K562 (cell line): ENCODE measurements around the gene SLC34A1. TPM values are rescaled to one million over a fixed set of nuclear protein-coding genes. Genes with fewer than 3 reads are reported as not detected.
A peak's percentile ranks its signal among the peaks of the same experiment; 100 is the strongest.

Source experiments
- ATAC-seq: fragments of 200-7000 bp; cut with Tn5 transposase; 3 replicates; pipeline ENCODE4 v1.9.1; 2020; ENCODE audit warnings: moderate library complexity
- BruUV-seq: library from RNA; stranded (reverse); fragments of 400-500 nt; replicated peaks from 2 replicates; lab custom pipeline; 2021; lab: Mats Ljungman, UMichigan
- CTCF ChIA-PET: fragments of 300-600 bp; formaldehyde crosslinking; extraction: SDS; loops from one replicate; lab custom pipeline; 2021; ENCODE audit warnings: low intra/inter-chr PET ratio; lab: Yijun Ruan, JAX
- POLR2A ChIA-PET: fragments of 300-600, 350-650 bp; sonication (Branson Sonifier 250); formaldehyde crosslinking; extraction: SDS; loops from one replicate; lab custom pipeline; 2021; ENCODE audit warnings: antibody characterized with exemption, inconsistent platforms; lab: Yijun Ruan, JAX
- DNase-seq, 4 experiments: peaks; one replicate each; pipeline versions ENCODE4 v3.0.0 to v3.0.0-alpha.2; 2011 to 2018; ENCODE audit warnings: low spot score in 3 of 4, mixed read lengths in 3 of 4; ENCODE audit errors: extremely low read depth in 1 of 4
- FAIRE-seq: peaks from 2 replicates; lab custom pipeline; 2011; peaks lifted over from hg19 to GRCh38; lab: Jason Lieb, UNC
- H2AFZ ChIP-seq: 2 replicates; pipeline ENCODE4 v1.6.0; 2011; ENCODE audit warnings: low read depth, low read length, control low read depth, inconsistent platforms
- H3K27ac ChIP-seq: fragments of 200-600 bp; 3 replicates; pipeline ENCODE4 v1.8.0; 2011; ENCODE audit warnings: low read depth, mild to moderate bottlenecking, control low read depth, inconsistent platforms, low read length, moderate library complexity, mixed read lengths; ENCODE audit errors: extremely low read depth
- H3K27me3 ChIP-seq, 2 experiments: fragments of 300-600 bp in 1 of 2; 2 replicates in 1 of 2; 3 replicates in 1 of 2; pipeline versions ENCODE4 v1.6.0 to v1.8.0; 2011; ENCODE audit warnings: inconsistent platforms in 2 of 2, low read length in 2 of 2, mild to moderate bottlenecking in 1 of 2, mixed read lengths in 1 of 2, moderate library complexity in 1 of 2; ENCODE audit not compliant: control insufficient read depth in 2 of 2, insufficient read depth in 2 of 2
- H3K36me3 ChIP-seq: fragments of 300-600 bp; 3 replicates; pipeline ENCODE4 v1.8.0; 2011; ENCODE audit warnings: mild to moderate bottlenecking, low read length, inconsistent platforms; ENCODE audit not compliant: control insufficient read depth, insufficient read depth
- H3K4me1 ChIP-seq, 2 experiments: fragments of 200-600 bp in 1 of 2; replicated peaks in 1 of 2; 2 replicates in 1 of 2; 3 replicates in 1 of 2; pipeline versions ENCODE4 v1.5.1 to v1.8.0; 2011; ENCODE audit warnings: inconsistent platforms in 2 of 2, low read length in 2 of 2, mild to moderate bottlenecking in 1 of 2, mixed read lengths in 1 of 2, moderate library complexity in 1 of 2; ENCODE audit not compliant: control insufficient read depth in 2 of 2, insufficient read depth in 2 of 2
- H3K4me2 ChIP-seq: 2 replicates; pipeline ENCODE4 v1.6.1; 2011; ENCODE audit warnings: low read length, control low read depth, inconsistent platforms, mixed read lengths; ENCODE audit not compliant: insufficient read depth
- H3K4me3 ChIP-seq: fragments of 200-600 bp; sonication (generic), shearing (Covaris generic); 2 replicates; pipeline ENCODE4 v1.5.1; 2016; ENCODE audit warnings: control low read depth, inconsistent platforms
- H3K79me2 ChIP-seq: fragments of 200-600 bp; 3 replicates; pipeline ENCODE4 v1.8.0; 2011; ENCODE audit warnings: low read length, inconsistent platforms; ENCODE audit not compliant: control insufficient read depth, insufficient read depth
- H3K9ac ChIP-seq, 2 experiments: 2 replicates each; pipeline versions ENCODE4 v1.6.0 to v1.6.1; 2011; ENCODE audit warnings: low read depth in 2 of 2, low read length in 2 of 2, control low read depth in 1 of 2, inconsistent platforms in 1 of 2, mild to moderate bottlenecking in 1 of 2, mixed read lengths in 1 of 2; ENCODE audit not compliant: insufficient read depth in 1 of 2
- H3K9me1 ChIP-seq: one replicate; pipeline ENCODE4 v1.6.0; 2011; ENCODE audit warnings: inconsistent platforms, mild to moderate bottlenecking, low read length, moderate library complexity; ENCODE audit not compliant: control insufficient read depth, insufficient read depth
- H3K9me3 ChIP-seq: replicated peaks from 2 replicates; pipeline ENCODE4 v1.5.1; 2011; ENCODE audit warnings: low read depth, low read length, inconsistent platforms; ENCODE audit not compliant: control insufficient read depth, insufficient read depth
- H4K20me1 ChIP-seq: replicated peaks from 2 replicates; pipeline ENCODE4 v1.6.1; 2011; ENCODE audit warnings: low read length, inconsistent platforms, mixed read lengths; ENCODE audit not compliant: control insufficient read depth, insufficient read depth
- CTBP1 ChIP-seq: fragments of 450-650 bp; IDR thresholded peaks from 2 replicates; pipeline ENCODE4 v1.6.1; 2016; ENCODE audit warnings: borderline replicate concordance
- ELK3 ChIP-seq: fragments of 450-650 bp; formaldehyde crosslinking; IDR thresholded peaks from 2 replicates; pipeline ENCODE4 v1.4.0; 2020; ENCODE audit warnings: mild to moderate bottlenecking
- FOSL1 ChIP-seq: fragments of 200-800 bp; sonication (Bioruptor generic); conservative IDR thresholded peaks from 2 replicates; pipeline ENCODE4 v1.6.1; 2016; ENCODE audit warnings: missing genetic modification characterization, missing compliant biosample characterization
- FOXA1 ChIP-seq: fragments of 450-650 bp; IDR thresholded peaks from 2 replicates; pipeline ENCODE4 v1.6.1; 2016; ENCODE audit warnings: mild to moderate bottlenecking, borderline replicate concordance
- NCOA4 ChIP-seq: fragments of 450-650 bp; IDR thresholded peaks from 2 replicates; pipeline ENCODE4 v1.6.1; 2018; ENCODE audit warnings: mild to moderate bottlenecking; ENCODE audit not compliant: partially characterized antibody
- NR2C1 ChIP-seq, 2 experiments: fragments of 450-650 bp; IDR thresholded peaks; 2 replicates each; pipeline ENCODE4 v1.6.1; 2017; ENCODE audit warnings: mild to moderate bottlenecking in 2 of 2, antibody characterized with exemption in 1 of 2, inconsistent platforms in 1 of 2, missing compliant biosample characterization in 1 of 2, missing genetic modification characterization in 1 of 2
- NR2C2 ChIP-seq, 2 experiments: fragments of 200-800 bp in 1 of 2; sonication (Bioruptor generic) in 1 of 2; sonication (generic) in 1 of 2; formaldehyde crosslinking in 1 of 2; IDR thresholded peaks; 2 replicates each; pipeline versions ENCODE4 v1.6.1 to v1.8.0; 2016 to 2022; ENCODE audit warnings: mild to moderate bottlenecking in 1 of 2, missing compliant biosample characterization in 1 of 2, missing genetic modification characterization in 1 of 2, missing genetic modification reagents in 1 of 2
- RFX1 ChIP-seq: fragments of 450-650 bp; IDR thresholded peaks from 2 replicates; pipeline ENCODE4 v1.6.1; 2016; ENCODE audit warnings: mild to moderate bottlenecking, moderate library complexity
- SMARCA5 ChIP-seq: fragments of 450-650 bp; IDR thresholded peaks from 2 replicates; pipeline ENCODE4 v1.6.1; 2016
- SP2 ChIP-seq: IDR thresholded peaks from 2 replicates; pipeline ENCODE4 v1.6.1; 2011; ENCODE audit warnings: mild to moderate bottlenecking, low read depth, low read length, moderate library complexity; ENCODE audit not compliant: poor library complexity, severe bottlenecking; ENCODE audit errors: extremely low read depth
- U2AF1 ChIP-seq: fragments of 200-400 bp; formaldehyde crosslinking; optimal IDR thresholded peaks from 2 replicates; pipeline ENCODE3; 2017; ENCODE audit warnings: mild to moderate bottlenecking, low read depth, low read length, moderate library complexity
- ZNF175 ChIP-seq: fragments of 200-800 bp; sonication (Bioruptor generic); IDR thresholded peaks from 2 replicates; pipeline ENCODE4 v1.6.1; 2016; ENCODE audit warnings: low read depth, mild to moderate bottlenecking, missing genetic modification characterization, missing compliant biosample characterization
- ZNF551 ChIP-seq: fragments of 250-450 bp; sonication (Bioruptor Pico); IDR thresholded peaks from 2 replicates; pipeline ENCODE4 v1.5.0; 2021; ENCODE audit warnings: mild to moderate bottlenecking, moderate library complexity
- ZNF609 ChIP-seq: sonication (generic); formaldehyde crosslinking; IDR thresholded peaks from 2 replicates; pipeline ENCODE4 v1.8.1; 2023; ENCODE audit warnings: missing genetic modification reagents, mild to moderate bottlenecking, borderline replicate concordance
- ZNF695 ChIP-seq: fragments of 450-650 bp; formaldehyde crosslinking; IDR thresholded peaks from 2 replicates; pipeline ENCODE4 v1.4.0; 2020; ENCODE audit warnings: mild to moderate bottlenecking, moderate library complexity
- WGBS: fragments of 100-300 bp; shearing (Covaris generic); methylation state at CpG from one replicate; pipeline ENCODE4 v1.1.6; 2016; ENCODE audit warnings: low coverage, mixed read lengths; ENCODE audit not compliant: insufficient coverage; ENCODE audit errors: missing lambda C conversion rate; 5-methylcytosine and 5-hydroxymethylcytosine counted together
- in situ Hi-C: fragments of 300-500 bp; cut with MboI; formaldehyde crosslinking; loops from 4 replicates; pipeline ENCODE4 v1.15.0; 2018; ENCODE audit warnings: inconsistent platforms, mixed read lengths
- intact Hi-C: fragments of 100-400 bp; cut with micrococcal nuclease; formaldehyde crosslinking; loops from 2 replicates; pipeline ENCODE4 v1.14.2; 2022
- polyA plus RNA-seq, 8 experiments: library from polyadenylated mRNA; depleted of rRNA in 4 of 8; stranded (reverse) in 5 of 8; unstranded in 3 of 8; fragments of >200 nt; fragmentation: Nextera tagmentation in 2 of 8; fragmentation: Illumina TruSeq in 1 of 8; extraction: Ambion mirVana in 2 of 8; extraction: Trizol in 1 of 8; gene quantifications; 2 replicates each; pipeline versions ENCODE4 v1.2.1 to v1.2.3, GENCODE V29; 2011 to 2014; ENCODE audit warnings: inconsistent platforms in 1 of 8, missing spikeins in 1 of 8
- total RNA-seq, 7 experiments: library from RNA; depleted of rRNA in 6 of 7; stranded (reverse); fragments of >200 nt in 6 of 7; fragmentation: Illumina TruSeq in 2 of 7; extraction: Trizol in 2 of 7; gene quantifications; 2 replicates each; pipeline versions ENCODE4 v1.2.1 to v1.2.3, GENCODE V29; 2011 to 2021; ENCODE audit warnings: low replicate concordance in 1 of 7

The SLC34A1 gene
- total and polyA plus RNA-seq, 9 of the 15 experiments (the other 6 are each of a cell fraction or from before 2014, with no cell fraction given), result not detected

- FAIRE-seq, result peak; percentile 77
- POLR2A ChIA-PET, result interaction anchor here (1.5 to 3.0 kb wide), 2 partner anchors 9 to 13 kb away, joined by 4 to 13 read pairs; partner anchors contain the start of gene LMAN2
- H4K20me1 ChIP-seq, result no peaks in the 10 kb centered on the region
- no peak for ATAC-seq
- intact Hi-C loops (loop anchor here (10.0 kb wide), 1 partner anchor 250 kb away; no protein-coding TSS in a partner anchor), in situ Hi-C loops (no loop called here)
- peak overlapping the region; percentile 7; the same call in 1 of the 2 replicates for H3K4me2 ChIP-seq
- no TSS peak for BruUV-seq
- no peaks in the 10 kb centered on the region for H3K9me1 ChIP-seq
- H3K79me2 ChIP-seq, result peaks cover 19% of the 10 kb centered on the region
- H3K4me1 ChIP-seq, result peaks cover 59 to 77% of the 10 kb centered on the region in 2 experiments
- peak overlapping the region in 1 of 2 experiments; percentile 49; a peak in 1 of 4 replicates for H3K9ac ChIP-seq
- CTCF ChIA-PET, result no interaction called here
- no peaks in the 10 kb centered on the region for H3K27me3 ChIP-seq
- H3K36me3 ChIP-seq, result peaks cover 13% of the 10 kb centered on the region; the same call in 2 of the 3 replicates
- DNase-seq, result no peak
- peak overlapping the region; percentile 73 for H2AFZ ChIP-seq
- H3K4me3 ChIP-seq, result no peak overlapping the region
- H3K27ac ChIP-seq, result peak overlapping the region; percentile 22; the same call in 1 of the 3 replicates
- WGBS, result 37% methylated on average over 9 of the region's 11 CpGs
- H3K9me3 ChIP-seq, result no peaks in the 10 kb centered on the region
- TF ChIP-seq FOXA1, result no peak
- TF ChIP-seq ZNF551 (CRISPR knock-in tag), result no peak
- no peak for TF ChIP-seq NR2C2 (CRISPR knock-in tag; IDR thresholded peaks at IDR 0.05)
- peak; percentile 47; the same call in 1 of the 2 replicates for TF ChIP-seq NR2C2 (tag; IDR thresholded peaks at IDR 0.05)
- no peak for TF ChIP-seq ZNF695 (CRISPR knock-in tag)
- 0 out of 2 replicates have a peak, but pooled peaks have one; percentile 8 for TF ChIP-seq CTBP1
- no peak for TF ChIP-seq ELK3
- no peak for TF ChIP-seq RFX1
- TF ChIP-seq U2AF1, result no peak
- 0 out of 2 replicates have a peak, but pooled peaks have one; percentile 34 for TF ChIP-seq FOSL1 (tag)
- peak; percentile 58; the same call in 1 of the 2 replicates for TF ChIP-seq NR2C1 (IDR thresholded peaks at IDR 0.05)
- TF ChIP-seq NR2C1 (tag; IDR thresholded peaks at IDR 0.05), result no peak
- TF ChIP-seq SP2, result no peak
- no peak for TF ChIP-seq SMARCA5
- no peak for TF ChIP-seq ZNF609
- TF ChIP-seq ZNF175 (CRISPR knock-in tag), result no peak
- TF ChIP-seq NCOA4, result no peak
These were observed 19.9 kb upstream of the SLC34A1 start for GRCh38 chr5:177364159-177364962.
